NCI-H128 (cell line): ENCODE measurements around the gene COL19A1.

Experiments used
- DNase-seq: peaks from one replicate; lab custom pipeline; 2025; ENCODE audit not compliant: unreplicated experiment; lab: John Stamatoyannopoulos, UW

Gene COL19A1

DNA sequence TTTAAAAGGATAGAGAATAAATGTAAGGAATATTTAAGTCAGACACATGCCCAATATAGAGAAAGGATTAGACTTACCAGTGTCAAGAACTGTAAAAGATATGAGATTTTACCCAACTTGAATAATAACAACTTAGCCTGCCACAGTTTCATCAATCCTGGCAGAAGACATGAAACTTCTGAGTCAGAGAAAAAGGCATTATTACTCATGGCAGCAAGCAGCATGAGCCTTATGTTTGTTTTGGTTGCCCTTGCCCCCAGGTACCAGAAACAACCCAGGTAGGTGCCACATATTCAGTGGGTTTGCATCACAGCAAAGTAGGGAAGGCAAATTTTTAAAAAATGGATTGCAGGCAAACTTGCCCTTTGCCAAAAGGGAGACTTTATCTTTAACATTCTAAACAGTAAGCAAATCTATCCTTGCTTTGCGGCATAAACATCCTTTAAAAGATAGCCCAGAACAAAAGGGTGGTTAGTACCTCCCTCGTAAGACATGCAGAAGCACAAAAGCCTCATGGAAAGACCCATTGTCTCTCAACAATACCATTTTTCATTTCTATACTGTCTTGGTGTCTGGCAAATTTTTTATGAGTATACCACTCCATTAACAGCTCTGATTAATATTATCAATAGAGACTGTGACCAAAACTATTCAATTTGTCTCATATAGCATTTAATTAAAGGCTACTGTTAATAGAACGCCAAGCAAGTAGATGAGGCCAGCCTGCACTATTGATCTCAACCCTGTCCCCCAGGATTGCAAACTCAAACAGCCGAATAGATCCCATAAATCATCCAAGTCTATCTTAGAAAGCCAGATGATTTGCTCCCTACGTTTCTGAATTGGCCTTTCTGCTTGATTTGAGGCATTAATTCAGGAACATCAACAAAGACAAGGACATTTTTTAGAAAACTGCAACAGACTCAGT is 185.1 kb downstream of the COL19A1 start:
- no peak for DNase-seq

DNA sequence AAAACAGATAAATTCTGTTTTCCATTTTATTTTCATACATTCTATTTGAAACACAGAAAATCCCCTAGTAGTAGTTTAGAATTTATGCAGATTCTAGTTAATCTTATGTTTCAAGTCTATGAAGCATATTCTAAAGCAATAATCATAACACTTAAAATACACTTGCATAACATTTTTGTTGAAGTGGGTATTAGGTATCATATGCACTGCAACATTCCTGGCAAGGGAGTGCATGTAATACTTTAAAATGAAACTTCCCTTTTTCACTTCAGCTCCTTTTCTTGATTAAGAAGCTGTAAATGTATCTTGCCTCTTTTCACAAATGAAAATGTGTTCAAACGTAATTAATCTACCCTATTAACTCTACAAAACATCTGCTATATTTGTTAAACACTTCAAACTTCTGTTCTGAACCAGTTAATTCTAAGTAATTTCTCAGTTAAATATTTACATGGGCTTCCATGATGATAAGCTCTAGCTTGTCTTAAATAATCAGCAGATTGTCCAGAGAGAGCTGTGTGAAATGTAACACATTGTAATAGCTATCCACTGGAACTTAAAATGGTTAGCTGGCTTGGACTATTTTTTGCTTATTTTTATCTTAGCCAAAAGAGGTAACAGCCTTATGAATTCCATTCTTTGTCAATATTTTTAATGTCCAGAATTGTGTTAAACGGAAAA is 192.8 kb downstream of the COL19A1 start:
- no peak for DNase-seq

DNA sequence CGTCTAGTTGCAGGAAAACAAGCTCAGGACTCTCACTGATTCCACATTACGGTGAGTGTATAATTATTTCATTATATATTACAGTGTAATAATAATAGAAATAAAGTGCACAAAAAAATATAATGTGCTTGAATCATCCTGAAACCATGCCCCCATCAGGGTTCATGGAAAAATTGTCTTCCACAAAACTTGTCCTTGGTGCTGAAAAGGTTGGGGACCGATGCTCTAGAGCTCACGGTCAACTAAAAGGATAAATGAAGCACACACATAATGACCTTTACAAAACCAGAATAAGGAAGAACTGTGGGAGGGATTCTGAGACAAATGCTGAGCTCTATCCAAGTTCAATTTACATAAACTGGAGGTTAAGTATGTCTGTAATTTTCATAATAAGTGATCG is 194.3 kb downstream of the COL19A1 start:
- DNase-seq = no peak

DNA sequence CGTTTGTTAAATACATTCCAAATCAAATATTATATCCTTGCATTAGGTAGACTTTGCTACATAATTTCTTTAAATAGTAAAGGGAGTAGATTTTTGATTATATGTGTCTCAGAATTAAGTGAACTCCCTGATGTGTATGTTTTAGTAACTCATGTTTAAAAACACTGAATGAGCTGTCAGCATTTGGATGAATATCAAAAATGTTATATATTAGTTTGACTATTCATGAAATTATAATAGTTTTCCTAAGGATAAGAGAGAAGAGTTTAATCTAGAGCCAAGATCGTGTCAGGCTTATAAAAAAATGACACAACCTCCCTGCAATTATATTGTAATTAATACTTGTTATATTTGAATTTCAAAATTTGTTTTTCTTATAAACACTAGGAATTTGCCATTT is 195.2 kb downstream of the COL19A1 start:
- DNase-seq = no peak

DNA sequence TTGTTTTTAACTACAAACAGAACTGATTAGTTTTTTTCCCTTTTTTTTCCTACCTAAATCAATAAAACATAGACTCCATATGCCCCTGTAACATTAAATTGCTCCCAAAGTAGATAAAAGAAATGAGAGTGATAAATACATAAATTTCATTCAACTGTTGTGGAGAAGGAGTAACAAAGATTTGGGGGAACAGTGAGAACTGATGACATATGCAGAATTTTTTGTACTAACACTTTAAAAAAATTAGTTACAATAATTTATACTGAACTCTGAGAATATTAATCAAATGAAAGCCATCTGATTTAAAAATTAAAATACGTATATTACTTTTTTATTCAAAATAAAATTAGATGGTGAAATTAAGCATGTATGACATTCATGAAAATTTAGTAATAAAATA is 195.7 kb downstream of the COL19A1 start:
- no peak for DNase-seq

DNA sequence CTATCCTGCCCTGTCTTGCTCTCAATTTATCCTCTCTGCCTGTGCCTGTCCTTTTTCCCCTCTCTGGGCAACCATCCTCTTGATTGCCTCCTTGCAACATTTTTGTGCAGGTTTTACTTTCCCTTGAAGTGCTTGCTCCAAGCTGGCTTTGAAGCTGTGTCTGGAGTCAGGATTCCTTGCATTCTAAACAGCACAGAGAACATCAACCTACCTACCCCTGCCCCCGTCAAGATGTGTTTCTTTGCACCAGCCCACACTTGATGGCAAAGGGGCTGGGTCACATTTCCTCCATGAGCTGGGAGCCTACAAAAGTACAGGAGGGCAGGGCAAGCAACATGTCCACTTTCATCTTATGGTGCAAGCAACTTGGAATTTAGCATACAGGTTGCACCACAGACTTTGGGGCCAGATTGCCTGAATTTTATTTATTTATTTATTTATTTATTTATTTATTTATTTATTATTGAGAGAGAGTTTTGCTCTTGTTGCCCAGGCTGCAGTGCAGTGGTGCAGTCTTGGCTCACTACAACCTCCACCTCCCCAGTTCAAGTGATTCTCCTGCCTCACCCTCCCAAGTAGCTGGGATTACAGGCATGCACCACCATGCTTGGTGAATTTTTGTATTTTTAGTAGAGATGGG is 206.3 kb downstream of the COL19A1 start:
- DNase-seq = no peak

DNA sequence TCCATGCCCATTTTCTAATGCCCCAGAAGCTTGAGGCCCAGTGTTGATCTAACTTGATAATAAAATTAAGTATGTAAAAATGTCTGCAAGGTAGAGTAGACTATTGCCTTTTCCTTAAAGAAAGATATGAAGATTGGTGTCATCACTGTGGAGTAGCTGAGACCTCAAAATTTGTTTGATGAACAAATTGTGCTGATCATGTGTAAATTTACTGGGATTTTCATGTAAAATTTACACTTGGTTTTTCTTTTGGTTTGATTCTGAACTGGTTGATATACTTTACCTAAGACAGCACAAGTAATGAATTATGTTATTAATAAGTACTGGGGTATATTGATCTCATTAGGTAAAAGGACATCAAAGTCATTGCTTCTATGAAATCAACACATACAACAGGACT is 207.3 kb downstream of the COL19A1 start:
- no peak for DNase-seq

DNA sequence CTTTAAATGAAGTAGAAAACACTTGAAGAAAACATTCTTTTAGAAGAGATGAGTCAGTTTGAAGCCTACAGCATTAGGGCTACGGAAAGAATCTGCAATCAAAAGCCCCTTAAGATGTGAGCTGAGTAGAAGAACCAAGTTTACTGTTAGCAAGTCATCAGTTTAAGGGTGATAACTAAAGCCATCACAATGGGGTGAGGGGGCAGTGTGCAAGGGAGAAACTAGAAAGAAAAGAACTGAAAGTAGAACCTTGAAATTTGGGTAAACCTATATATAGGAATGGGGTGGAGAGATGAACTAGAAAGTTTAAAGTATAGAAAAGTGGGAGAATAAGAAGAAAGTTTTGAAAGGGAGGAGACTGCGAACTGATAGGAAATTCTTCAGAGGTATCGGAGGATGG is 212.9 kb downstream of the COL19A1 start:
- no peak for DNase-seq

DNA sequence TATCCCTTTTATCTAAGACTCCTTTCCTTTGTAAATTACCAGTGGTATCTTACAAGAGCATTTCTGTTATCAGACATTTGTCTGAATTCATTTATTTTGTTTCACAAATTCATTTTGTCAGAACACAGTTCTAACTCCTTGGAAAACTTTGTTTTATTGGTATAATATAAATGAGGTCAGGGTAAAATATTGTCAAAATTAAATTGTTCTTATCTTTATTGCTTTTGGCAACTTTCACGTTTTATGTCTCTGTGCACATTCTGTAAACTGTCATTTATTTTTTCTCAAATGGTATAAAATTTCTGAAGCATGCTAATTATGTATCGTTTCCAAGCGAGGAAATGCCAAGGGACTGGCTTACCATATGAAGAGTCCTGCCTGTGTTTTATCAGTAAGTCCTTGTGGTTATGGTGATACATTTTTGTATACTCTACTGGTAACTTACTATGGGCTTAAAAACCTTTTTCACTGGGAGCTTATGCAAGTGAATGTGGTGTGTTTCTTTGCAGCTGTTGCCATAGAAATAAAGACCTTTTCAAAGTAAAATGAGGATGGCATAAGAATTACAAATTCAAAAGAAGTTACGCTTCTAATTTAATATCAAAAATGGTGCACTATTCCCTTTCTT is 214.2 kb downstream of the COL19A1 start:
- DNase-seq = no peak

DNA sequence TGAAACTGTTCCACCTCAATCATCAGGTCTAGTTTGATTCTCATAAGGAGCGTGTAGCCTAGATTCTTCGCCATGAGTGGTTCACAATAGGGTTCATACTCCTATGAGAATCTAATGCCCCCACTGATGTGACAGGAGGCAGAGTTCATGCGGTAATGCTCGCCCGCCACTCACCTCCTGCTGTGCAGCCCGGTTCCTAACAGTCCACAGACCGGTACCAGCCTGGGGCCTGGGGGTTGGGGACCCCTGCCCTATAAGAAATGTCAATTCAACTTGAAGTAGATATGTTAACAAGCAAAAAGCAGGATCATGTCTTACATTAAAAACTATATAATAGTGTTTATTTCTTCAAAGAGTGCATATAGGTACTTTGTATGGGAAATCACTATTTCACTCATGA is 216.5 kb downstream of the COL19A1 start:
- DNase-seq = no peak

DNA sequence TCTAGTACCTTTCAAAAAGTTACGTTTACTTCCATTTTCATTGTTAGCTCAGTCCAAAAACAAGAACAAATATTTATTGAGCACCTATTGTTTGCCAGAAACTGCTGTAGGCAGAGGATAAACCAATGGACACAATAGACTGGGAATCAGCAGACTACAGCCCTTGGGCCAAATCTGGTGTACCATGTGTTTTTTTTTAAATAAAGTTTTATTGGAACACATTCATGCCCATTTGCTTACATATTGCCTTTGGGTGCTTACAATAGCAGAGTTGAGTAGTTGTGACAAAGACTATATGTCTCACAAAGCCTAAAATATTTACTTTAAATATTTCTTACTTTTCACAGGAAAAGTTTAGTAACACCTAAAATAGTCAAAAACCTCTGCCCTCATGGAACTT is 220.4 kb downstream of the COL19A1 start:
- DNase-seq = no peak

DNA sequence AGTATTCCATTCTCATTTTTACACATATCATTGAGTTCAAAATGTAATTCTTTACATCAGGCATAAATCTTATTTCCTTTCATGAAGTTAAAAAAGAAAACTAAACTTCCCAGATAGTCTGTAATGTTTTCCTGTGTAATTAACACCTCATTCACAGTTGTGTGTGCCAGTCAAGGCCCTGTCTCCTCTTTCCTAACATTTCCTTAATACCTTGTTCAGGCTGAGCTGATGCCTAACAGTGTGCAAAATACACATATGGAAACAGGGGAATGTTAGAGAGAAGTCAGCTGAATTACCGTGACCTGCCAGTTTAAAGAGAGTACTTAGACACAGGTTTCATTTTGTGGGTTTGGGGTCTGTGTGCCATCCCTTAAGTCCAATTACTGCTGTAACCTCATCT is 227.8 kb downstream of the COL19A1 start:
- no peak for DNase-seq

DNA sequence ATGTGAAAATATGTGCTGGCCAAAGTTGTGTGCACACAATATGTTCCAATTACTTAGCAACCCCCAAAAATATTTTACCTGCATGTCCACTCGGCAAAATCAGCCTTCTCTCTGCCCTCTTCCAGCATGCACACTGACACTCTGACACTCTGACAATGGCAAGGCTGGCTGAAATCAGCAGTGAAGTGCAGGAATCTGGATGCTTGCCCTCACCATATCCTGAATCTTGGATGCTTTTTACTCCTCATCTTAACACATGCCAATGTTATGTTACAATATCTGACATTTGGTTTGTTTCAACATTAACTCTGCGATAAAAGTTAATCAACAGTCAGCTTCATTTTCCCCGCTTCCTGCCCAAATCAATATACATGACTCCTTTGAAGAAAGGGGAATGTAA is 233.4 kb downstream of the COL19A1 start:
- no peak for DNase-seq

DNA sequence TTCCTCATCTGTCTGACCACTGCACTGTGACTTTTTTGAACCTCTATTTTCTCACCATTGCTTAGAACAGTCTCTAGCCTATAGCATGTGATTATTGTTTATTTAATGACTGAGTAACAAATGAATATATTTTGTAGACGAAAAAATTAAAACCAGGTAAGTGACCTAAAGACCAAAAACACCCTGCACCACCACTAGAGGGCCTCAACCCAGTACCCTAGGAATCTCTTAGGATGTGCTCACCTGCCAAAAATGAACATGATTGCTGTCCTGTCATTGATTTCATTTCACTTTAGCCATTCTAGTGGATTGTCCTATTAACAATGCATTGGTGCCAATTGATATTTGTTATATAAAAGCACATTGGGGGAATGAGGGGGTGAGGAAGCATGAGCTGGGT is 237.4 kb downstream of the COL19A1 start:
- DNase-seq = no peak

DNA sequence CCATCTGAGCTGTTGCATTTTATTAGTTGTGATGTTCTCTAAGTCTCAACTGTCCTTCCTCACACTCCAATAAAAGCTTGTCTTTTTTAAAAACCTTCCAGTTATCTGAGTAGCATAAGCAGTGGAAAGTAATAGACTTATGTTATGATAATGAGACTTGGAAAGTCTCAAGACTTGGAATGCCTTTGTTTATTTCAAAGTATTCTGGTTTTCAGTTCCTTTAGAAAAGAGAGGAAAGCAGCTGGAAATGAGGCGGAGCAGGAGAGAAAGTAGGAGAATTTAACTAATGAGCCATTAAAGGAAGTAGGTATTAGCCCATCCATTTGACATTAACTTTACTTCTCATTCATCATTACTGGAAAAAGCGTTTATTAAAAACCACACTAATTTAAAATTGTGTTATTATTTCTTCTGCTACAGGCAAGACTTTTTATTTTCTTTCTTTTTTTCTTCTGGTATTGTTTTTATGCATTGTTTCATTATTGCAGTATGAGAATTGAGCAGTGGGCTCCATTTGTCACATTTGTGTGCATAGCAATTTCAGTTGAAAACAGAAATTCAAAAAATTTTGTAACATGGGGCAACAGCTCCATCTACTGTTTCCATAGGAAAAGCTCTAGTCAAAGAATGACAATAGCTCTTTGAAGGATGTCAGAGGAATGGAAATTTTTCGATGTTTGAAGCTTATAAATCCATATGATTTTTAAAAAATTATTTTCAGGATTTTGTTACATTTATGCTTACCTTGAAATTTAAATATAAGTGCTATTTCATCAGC is 241.7 kb downstream of the COL19A1 start:
- DNase-seq = no peak

DNA sequence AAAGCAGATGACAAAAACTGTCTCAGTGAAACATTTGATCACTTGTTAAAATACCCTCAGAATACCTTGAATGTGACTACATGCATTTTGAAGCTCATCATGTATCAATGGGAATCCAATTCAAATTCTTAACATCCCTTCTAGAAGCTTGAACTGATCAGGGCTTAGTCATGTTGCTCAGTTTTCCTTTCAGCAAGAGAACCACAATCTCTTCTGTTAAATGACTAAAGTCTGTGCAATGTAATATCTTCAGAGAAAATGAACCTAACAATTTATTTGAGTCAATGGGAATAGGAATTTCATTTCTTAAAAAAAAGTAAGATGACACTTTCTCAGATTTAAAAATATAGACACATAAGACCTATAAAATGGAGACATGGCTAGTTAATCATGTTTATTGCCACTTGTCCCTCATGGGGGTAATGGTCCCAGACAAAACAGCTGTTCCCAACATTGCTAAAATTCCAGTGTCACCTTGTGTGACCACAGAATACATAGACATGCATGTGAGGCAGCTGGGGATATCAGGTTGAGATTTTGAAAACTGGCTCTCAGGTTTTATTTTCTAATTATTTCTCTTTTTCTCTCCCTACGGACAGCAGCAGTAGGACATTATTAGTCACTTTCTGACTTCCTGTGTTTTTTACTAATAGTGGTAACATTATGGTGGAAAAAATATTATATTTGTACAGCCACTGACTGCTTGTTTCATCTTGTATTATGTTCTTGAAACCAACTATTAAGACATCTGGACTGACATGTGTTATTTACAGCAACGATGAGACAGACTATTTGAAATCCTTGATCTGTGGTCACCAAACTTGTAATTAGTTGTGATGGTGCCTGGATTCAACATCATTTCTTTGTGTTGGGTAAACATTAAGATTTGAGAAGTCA is 244.0 kb downstream of the COL19A1 start:
- DNase-seq = no peak

DNA sequence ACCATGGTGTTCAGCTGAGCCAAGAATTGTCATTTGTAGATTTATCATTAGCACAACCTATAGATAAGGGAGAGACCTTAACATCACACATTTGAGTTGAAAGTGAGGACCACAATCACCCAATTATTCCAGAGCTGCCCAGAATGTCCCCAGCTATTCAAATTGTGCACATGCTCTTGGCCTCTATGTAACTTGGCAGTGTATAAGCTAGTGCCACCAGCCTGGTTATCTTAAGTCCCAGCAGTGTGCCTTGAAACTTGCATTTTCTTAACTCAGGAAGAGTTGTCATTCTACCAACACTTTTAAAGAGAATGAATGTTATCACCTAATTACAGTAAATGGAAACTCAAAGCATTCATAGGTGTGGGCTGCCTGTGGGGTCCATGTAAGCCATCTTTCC is 245.4 kb downstream of the COL19A1 start:
- no peak for DNase-seq

DNA sequence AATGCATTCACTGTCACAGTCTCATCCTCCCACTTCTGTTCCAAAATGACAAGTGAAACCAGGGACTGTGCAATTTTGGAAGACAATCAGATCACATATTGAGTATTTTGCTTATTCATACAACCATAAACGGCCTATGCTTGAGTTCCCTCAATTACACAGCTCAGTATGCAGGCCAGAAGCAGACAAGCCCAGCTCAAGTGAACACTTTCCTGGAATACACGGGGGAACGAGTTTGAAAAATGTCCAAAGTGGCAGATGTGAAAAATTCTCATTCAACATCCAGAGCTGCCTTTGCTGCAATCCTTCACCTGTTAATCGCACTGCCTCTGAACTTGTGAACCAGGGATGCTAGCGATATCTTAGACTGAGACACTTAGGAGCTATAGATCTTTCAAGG is 246.4 kb downstream of the COL19A1 start:
- no peak for DNase-seq

DNA sequence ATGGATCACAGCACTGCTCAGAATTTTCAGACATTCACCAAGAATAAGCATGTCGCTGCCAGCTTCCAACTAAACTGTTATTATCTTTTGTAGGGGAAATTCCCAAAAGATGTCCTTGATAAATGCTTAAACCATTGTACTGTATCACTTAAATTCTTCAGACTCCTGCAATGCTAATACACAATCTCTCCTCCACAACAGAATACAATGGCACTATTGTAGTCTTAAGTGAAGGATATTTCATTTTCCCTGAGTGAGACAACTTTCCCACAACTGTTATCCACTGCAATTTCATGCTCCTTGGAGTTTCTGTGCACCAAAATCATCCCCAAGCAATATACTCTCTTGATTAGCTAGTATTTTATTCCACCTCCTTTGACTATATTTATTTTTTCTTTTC is 246.8 kb downstream of the COL19A1 start:
- no peak for DNase-seq

DNA sequence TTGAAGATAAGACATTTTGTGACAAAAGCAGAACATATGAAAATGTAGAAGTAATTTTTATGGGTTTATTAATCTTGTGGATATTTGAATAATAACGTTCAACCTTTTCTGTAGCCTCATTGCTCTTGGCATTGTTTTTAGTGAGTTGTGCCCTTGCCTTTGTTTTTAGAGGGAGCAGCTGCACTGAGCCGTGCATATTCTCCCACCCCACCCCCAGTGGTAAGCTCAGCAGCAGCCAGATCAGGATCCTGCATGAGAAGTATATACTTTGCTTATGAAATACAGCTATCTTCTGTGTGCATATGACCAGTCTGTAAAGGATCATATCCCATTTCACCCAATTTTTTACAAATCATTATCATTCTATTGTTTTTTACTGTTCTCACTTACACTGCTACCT is 252.3 kb downstream of the COL19A1 start:
- no peak for DNase-seq
